Body of pancreas (tissue), 4 donors: ENCODE data around the gene NKAPD1.
"Not testable (repeated sequence)": the region's sequence is repeated elsewhere in the genome, so short reads cannot be mapped to it uniquely, and the experiment has no call there.

Experiments used
- POLR2A ChIP-seq, 3 donors: fragments of 450-650 bp; IDR thresholded peaks; one replicate each; pipeline ENCODE4 v1.6.1; 2016; ENCODE audit warnings: antibody characterized with exemption in 3 of 3, mild to moderate bottlenecking in 2 of 3
- TF ChIP-seq, protein P1 (sequence below), 7 experiments: fragments of 450-650 bp in 4 of 7; fragments of 200-600 bp in 3 of 7; sonication (generic) in 3 of 7; IDR thresholded peaks; one replicate each; pipeline ENCODE4 v1.5.1; 2016 to 2019; ENCODE audit warnings: antibody characterized with exemption in 7 of 7

DNA sequence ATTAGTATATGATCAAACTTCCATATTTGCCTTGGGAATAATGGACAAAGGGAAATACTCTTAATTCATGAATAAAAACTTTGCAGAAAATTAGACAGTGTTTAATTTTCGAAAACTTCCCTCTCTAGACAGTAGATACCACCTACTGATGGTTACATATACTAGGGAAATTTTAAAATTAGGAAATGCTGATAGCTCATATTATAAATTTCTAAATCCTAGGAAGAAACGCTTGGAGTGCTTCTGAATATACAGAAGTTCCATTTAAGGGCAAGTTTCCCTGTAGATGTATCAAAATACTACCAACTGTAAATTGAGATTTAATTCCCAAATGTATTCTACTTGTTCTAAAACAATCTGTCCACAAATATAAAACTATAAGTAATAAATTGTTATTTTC, 21.2 kb downstream of the NKAPD1 start:
- TF ChIP-seq POLR2A (IDR thresholded peaks at IDR 0.05): not testable (repeated sequence)
- TF ChIP-seq, protein P1, sequence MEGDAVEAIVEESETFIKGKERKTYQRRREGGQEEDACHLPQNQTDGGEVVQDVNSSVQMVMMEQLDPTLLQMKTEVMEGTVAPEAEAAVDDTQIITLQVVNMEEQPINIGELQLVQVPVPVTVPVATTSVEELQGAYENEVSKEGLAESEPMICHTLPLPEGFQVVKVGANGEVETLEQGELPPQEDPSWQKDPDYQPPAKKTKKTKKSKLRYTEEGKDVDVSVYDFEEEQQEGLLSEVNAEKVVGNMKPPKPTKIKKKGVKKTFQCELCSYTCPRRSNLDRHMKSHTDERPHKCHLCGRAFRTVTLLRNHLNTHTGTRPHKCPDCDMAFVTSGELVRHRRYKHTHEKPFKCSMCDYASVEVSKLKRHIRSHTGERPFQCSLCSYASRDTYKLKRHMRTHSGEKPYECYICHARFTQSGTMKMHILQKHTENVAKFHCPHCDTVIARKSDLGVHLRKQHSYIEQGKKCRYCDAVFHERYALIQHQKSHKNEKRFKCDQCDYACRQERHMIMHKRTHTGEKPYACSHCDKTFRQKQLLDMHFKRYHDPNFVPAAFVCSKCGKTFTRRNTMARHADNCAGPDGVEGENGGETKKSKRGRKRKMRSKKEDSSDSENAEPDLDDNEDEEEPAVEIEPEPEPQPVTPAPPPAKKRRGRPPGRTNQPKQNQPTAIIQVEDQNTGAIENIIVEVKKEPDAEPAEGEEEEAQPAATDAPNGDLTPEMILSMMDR (IDR thresholded peaks at IDR 0.05): not testable (repeated sequence)
